H1 (cell line): Measurements from ENCODE around the gene SORD. TPM values are rescaled to one million over a fixed set of nuclear protein-coding genes. Genes with fewer than 3 reads are reported as not detected.

Experiments
- CTCF ChIA-PET: fragments of 300-600 bp; sonication (Branson Sonifier 250); formaldehyde crosslinking; loops from one replicate; lab custom pipeline; 2021; ENCODE audit not compliant: partially characterized antibody; lab: Charles Lee
- POLR2A ChIA-PET: fragments of 300-600 bp; sonication (Branson Sonifier 250); formaldehyde crosslinking; loops from one replicate; lab custom pipeline; 2021; ENCODE audit warnings: inconsistent platforms; ENCODE audit not compliant: partially characterized antibody; lab: Charles Lee
- DNase-seq, 2 experiments: peaks; one replicate each; pipeline versions ENCODE4 v3.0.0 to v3.0.0-alpha.2; 2010 to 2022; ENCODE audit warnings: low spot score in 2 of 2, low read depth in 1 of 2, mixed read lengths in 1 of 2
- FAIRE-seq: peaks from 2 replicates; lab custom pipeline; 2011; peaks lifted over from hg19 to GRCh38; lab: Jason Lieb, UNC
- H2AFZ ChIP-seq: 2 replicates; pipeline ENCODE4 v1.8.1; 2012; ENCODE audit warnings: low read length, inconsistent platforms
- H2AK5ac ChIP-seq: 2 replicates; pipeline ENCODE4 v1.6.1; 2013; ENCODE audit warnings: low read depth, low read length
- H2BK120ac ChIP-seq: replicated peaks from 2 replicates; pipeline ENCODE3; 2013; ENCODE audit warnings: low read depth, low read length, inconsistent platforms
- H2BK12ac ChIP-seq: 2 replicates; pipeline ENCODE4 v1.6.1; 2013; ENCODE audit warnings: low read depth, low read length
- H2BK15ac ChIP-seq: 2 replicates; pipeline ENCODE4 v1.6.1; 2013; ENCODE audit warnings: low read length
- H2BK20ac ChIP-seq: 2 replicates; pipeline ENCODE4 v1.6.1; 2013; ENCODE audit warnings: low read length
- H2BK5ac ChIP-seq: 2 replicates; pipeline ENCODE4 v1.6.1; 2013; ENCODE audit warnings: low read depth, low read length
- H3K14ac ChIP-seq: 2 replicates; pipeline ENCODE4 v1.6.1; 2013; ENCODE audit warnings: inconsistent platforms; ENCODE audit not compliant: insufficient read length
- H3K18ac ChIP-seq: 2 replicates; pipeline ENCODE4 v1.6.1; 2013; ENCODE audit warnings: low read length; ENCODE audit errors: extremely low read depth
- H3K23ac ChIP-seq: 2 replicates; pipeline ENCODE4 v1.6.1; 2013; ENCODE audit warnings: inconsistent platforms; ENCODE audit not compliant: insufficient read length
- H3K23me2 ChIP-seq: 2 replicates; pipeline ENCODE4 v1.6.1; 2013; ENCODE audit warnings: low read depth, low read length
- H3K27ac ChIP-seq: 2 replicates; pipeline ENCODE4 v1.6.1; 2011; ENCODE audit warnings: low read depth, low read length, inconsistent platforms
- H3K27me3 ChIP-seq, 4 experiments: replicated peaks in 1 of 4; 1 replicate in 1 of 4; 2 replicates in 3 of 4; pipeline versions ENCODE4 v1.6.1 to v1.8.1; 2011 to 2013; ENCODE audit warnings: low read length in 3 of 4, mild to moderate bottlenecking in 3 of 4, inconsistent platforms in 2 of 4, mixed read lengths in 2 of 4, moderate library complexity in 1 of 4; ENCODE audit not compliant: control insufficient read depth in 3 of 4, insufficient read depth in 3 of 4; ENCODE audit errors: extremely low read depth in 1 of 4
- H3K36me3 ChIP-seq, 4 experiments: 2 replicates each; pipeline versions ENCODE4 v1.6.1 to v1.8.1; 2011 to 2013; ENCODE audit warnings: mild to moderate bottlenecking in 4 of 4, low read length in 3 of 4, moderate library complexity in 2 of 4, control low read depth in 1 of 4, inconsistent platforms in 1 of 4; ENCODE audit not compliant: insufficient read depth in 4 of 4, control insufficient read depth in 2 of 4
- H3K4ac ChIP-seq: replicated peaks from 2 replicates; pipeline ENCODE3; 2013; ENCODE audit warnings: low read length, low read depth, mixed read lengths, inconsistent platforms; ENCODE audit not compliant: insufficient read length
- H3K4me1 ChIP-seq, 4 experiments: replicated peaks in 1 of 4; 1 replicate in 1 of 4; 2 replicates in 3 of 4; pipeline versions ENCODE4 v1.6.1 to v1.8.1; 2011 to 2013; ENCODE audit warnings: low read length in 3 of 4, inconsistent platforms in 2 of 4, mixed read lengths in 1 of 4; ENCODE audit not compliant: insufficient read depth in 4 of 4, control insufficient read depth in 3 of 4
- H3K4me2 ChIP-seq, 2 experiments: 2 replicates each; pipeline versions ENCODE4 v1.6.1 to v1.8.1; 2011 to 2013; ENCODE audit warnings: low read depth in 2 of 2, low read length in 2 of 2, control low read depth in 1 of 2, inconsistent platforms in 1 of 2, mild to moderate bottlenecking in 1 of 2; ENCODE audit not compliant: insufficient read depth in 1 of 2
- H3K4me3 ChIP-seq, 4 experiments: fragments of 200-600, 300-600 bp in 1 of 4; sonication (generic), shearing (Covaris generic), sonication (Bioruptor Twin) in 1 of 4; 2 replicates each; pipeline versions ENCODE4 v1.5.1 to v1.8.1; 2011 to 2016; ENCODE audit warnings: low read length in 4 of 4, low read depth in 3 of 4, control low read depth in 2 of 4, inconsistent platforms in 2 of 4, mild to moderate bottlenecking in 2 of 4, mixed read lengths in 1 of 4, moderate library complexity in 1 of 4; ENCODE audit not compliant: insufficient read depth in 2 of 4; ENCODE audit errors: extremely low read depth in 1 of 4
- H3K56ac ChIP-seq: replicated peaks from 2 replicates; pipeline ENCODE3; 2013; ENCODE audit warnings: low read depth, mild to moderate bottlenecking, mixed read lengths, low read length, inconsistent platforms; ENCODE audit not compliant: insufficient read length
- H3K79me1 ChIP-seq: 2 replicates; pipeline ENCODE4 v1.6.1; 2013; ENCODE audit warnings: low read depth, low read length, control low read depth
- H3K79me2 ChIP-seq, 2 experiments: 2 replicates each; pipeline versions ENCODE4 v1.6.1 to v1.8.1; 2012 to 2013; ENCODE audit warnings: low read length in 2 of 2, mild to moderate bottlenecking in 2 of 2, inconsistent platforms in 1 of 2; ENCODE audit not compliant: insufficient read depth in 2 of 2, control insufficient read depth in 1 of 2
- H3K9ac ChIP-seq, 4 experiments: replicated peaks in 1 of 4; 1 replicate in 1 of 4; 2 replicates in 3 of 4; pipeline versions ENCODE4 v1.6.1 to v1.8.1; 2011 to 2013; ENCODE audit warnings: low read depth in 3 of 4, low read length in 3 of 4, control low read depth in 2 of 4, mild to moderate bottlenecking in 2 of 4, moderate library complexity in 2 of 4, inconsistent platforms in 1 of 4; ENCODE audit errors: extremely low read depth in 1 of 4
- H3K9me3 ChIP-seq, 2 experiments: 2 replicates each; pipeline versions ENCODE4 v1.6.1 to v1.8.1; 2012 to 2013; ENCODE audit warnings: mild to moderate bottlenecking in 2 of 2, moderate library complexity in 2 of 2, control low read depth in 1 of 2, inconsistent platforms in 1 of 2, low read depth in 1 of 2, low read length in 1 of 2, mixed read lengths in 1 of 2; ENCODE audit not compliant: insufficient read depth in 2 of 2
- H4K20me1 ChIP-seq, 2 experiments: replicated peaks in 1 of 2; 2 replicates each; pipeline versions ENCODE3 to v1.8.1; 2011 to 2013; ENCODE audit warnings: inconsistent platforms in 2 of 2, low read length in 2 of 2, mild to moderate bottlenecking in 1 of 2; ENCODE audit not compliant: insufficient read depth in 2 of 2, control insufficient read depth in 1 of 2
- H4K5ac ChIP-seq: 2 replicates; pipeline ENCODE4 v1.6.1; 2013; ENCODE audit warnings: low read length, low read depth, mixed read lengths, inconsistent platforms; ENCODE audit not compliant: insufficient read length
- H4K8ac ChIP-seq: 2 replicates; pipeline ENCODE4 v1.8.0; 2013; ENCODE audit warnings: mild to moderate bottlenecking, moderate library complexity, low read length, inconsistent platforms; ENCODE audit not compliant: insufficient read depth; ENCODE audit errors: extremely low read depth
- H4K91ac ChIP-seq: replicated peaks from 2 replicates; pipeline ENCODE3; 2013; ENCODE audit warnings: low read length, mixed read lengths, inconsistent platforms; ENCODE audit not compliant: insufficient read length
- HDAC2 ChIP-seq, 2 experiments: fragments of 300-600 bp in 1 of 2; sonication (generic) in 1 of 2; IDR thresholded peaks; 2 replicates each; pipeline ENCODE4 v1.6.1; 2011 to 2012; ENCODE audit warnings: low read depth in 2 of 2, low read length in 2 of 2, mild to moderate bottlenecking in 2 of 2, moderate library complexity in 2 of 2, borderline replicate concordance in 1 of 2, inconsistent platforms in 1 of 2
- KDM1A ChIP-seq: fragments of 200-600, 300-600 bp; sonication (generic); IDR thresholded peaks from 2 replicates; pipeline ENCODE4 v1.7.1; 2016; ENCODE audit warnings: mild to moderate bottlenecking, low read length, borderline replicate concordance
- MAFK ChIP-seq: IDR thresholded peaks from 2 replicates; pipeline ENCODE4 v1.6.1; 2012; ENCODE audit warnings: low read depth, mild to moderate bottlenecking, improper control_type of control experiment, low read length
- TCF12 ChIP-seq: IDR thresholded peaks from 2 replicates; pipeline ENCODE4 v1.6.1; 2011; ENCODE audit warnings: low read depth, mild to moderate bottlenecking, low read length
- WGBS, 2 experiments: shearing (Covaris generic) in 1 of 2; methylation state at CpG; one replicate each; pipeline versions ENCODE4 v1.1.6 to v1.1.7; 2013 to 2015; ENCODE audit warnings: low lambda C conversion rate in 2 of 2, mixed read lengths in 2 of 2, inconsistent platforms in 1 of 2, low coverage in 1 of 2, missing lambda C conversion rate in 1 of 2; ENCODE audit not compliant: insufficient replicate concordance in 2 of 2, insufficient coverage in 1 of 2, insufficient read length in 1 of 2; ENCODE audit errors: extremely low coverage in 1 of 2, missing lambda C conversion rate in 1 of 2; 5-methylcytosine and 5-hydroxymethylcytosine counted together
- polyA plus RNA-seq, 7 experiments: library from polyadenylated mRNA; depleted of rRNA in 3 of 7; stranded (reverse) in 5 of 7; unstranded in 2 of 7; fragments of >200 nt in 5 of 7; fragments of 200-250 nt in 2 of 7; gene quantifications; 1 replicate in 5 of 7; 2 replicates in 1 of 7; 4 replicates in 1 of 7; pipeline versions ENCODE4 v1.2.1 to v1.2.3, GENCODE V29; 2011 to 2013; ENCODE audit warnings: missing spikeins in 2 of 7, mixed read lengths in 2 of 7
- total RNA-seq: library from RNA; stranded (reverse); fragmentation: NEBNext Ultra II Directional; extraction: Animal tissue kit (Norgen Biotek cat#: 25700); gene quantifications from 2 replicates; pipeline ENCODE4 v1.2.1, GENCODE V29; 2021
- TF ChIP-seq, protein P1 (sequence below): IDR thresholded peaks from 2 replicates; pipeline ENCODE4 v1.6.1; 2012; ENCODE audit warnings: low read length, inconsistent platforms

SORD gene
- total and polyA plus RNA-seq, 2 of the 8 experiments (the other 6 are each of a cell fraction or from before 2014, with no cell fraction given): 52.6 to 75.8 TPM

GRCh38 chr15:45023659-45024225 lies 747 bp downstream of the SORD start:
- CTCF ChIA-PET: interaction anchor here (0.5 to 2.3 kb wide), 4 partner anchors 12 to 359 kb away, joined by 3 to 19 read pairs (median 4); no protein-coding TSS in a partner anchor
- H4K20me1 ChIP-seq: peaks cover 0 to 3% of the 10 kb centered on the region in 2 experiments
- no peak overlapping the region for H4K8ac ChIP-seq
- no peak for TF ChIP-seq KDM1A
- TF ChIP-seq, protein P1, sequence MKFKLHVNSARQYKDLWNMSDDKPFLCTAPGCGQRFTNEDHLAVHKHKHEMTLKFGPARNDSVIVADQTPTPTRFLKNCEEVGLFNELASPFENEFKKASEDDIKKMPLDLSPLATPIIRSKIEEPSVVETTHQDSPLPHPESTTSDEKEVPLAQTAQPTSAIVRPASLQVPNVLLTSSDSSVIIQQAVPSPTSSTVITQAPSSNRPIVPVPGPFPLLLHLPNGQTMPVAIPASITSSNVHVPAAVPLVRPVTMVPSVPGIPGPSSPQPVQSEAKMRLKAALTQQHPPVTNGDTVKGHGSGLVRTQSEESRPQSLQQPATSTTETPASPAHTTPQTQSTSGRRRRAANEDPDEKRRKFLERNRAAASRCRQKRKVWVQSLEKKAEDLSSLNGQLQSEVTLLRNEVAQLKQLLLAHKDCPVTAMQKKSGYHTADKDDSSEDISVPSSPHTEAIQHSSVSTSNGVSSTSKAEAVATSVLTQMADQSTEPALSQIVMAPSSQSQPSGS: no peak
- TF ChIP-seq HDAC2 (IDR thresholded peaks at IDR 0.05; ENCODE audit: borderline replicate concordance in 1 of 2, low read depth in 2 of 2, low read length in 2 of 2): no peak
- peak; percentile 41; the same call in 1 of the 2 replicates for TF ChIP-seq MAFK
- TF ChIP-seq TCF12: no peak
- H3K79me1 ChIP-seq: peaks cover 3% of the 10 kb centered on the region; the same call in 1 of the 2 replicates
- H2BK5ac ChIP-seq: peak overlapping the region; percentile 95; the same call in 1 of the 2 replicates
- peaks cover 2 to 7% of the 10 kb centered on the region in 2 experiments; a peak in 1 of 4 replicates for H3K9me3 ChIP-seq
- H2AK5ac ChIP-seq: peak overlapping the region; percentile 85; the same call in 1 of the 2 replicates
- H3K36me3 ChIP-seq: 0 out of 8 replicates have a peak, but pooled peaks cover 0 to 3% (median 0%) of the 10 kb centered on the region in 4 experiments
- 0 out of 2 replicates have a peak overlapping the region, but pooled peaks have one; percentile 55 for H2BK12ac ChIP-seq
- FAIRE-seq: no peak
- H3K18ac ChIP-seq: peak overlapping the region; percentile 97
- 29% methylated on average over 4 of the region's 4 CpGs; no CpG with 5 or more reads in 1 of the 2 experiments for WGBS, 2 experiments
- H3K27ac ChIP-seq: 0 out of 2 replicates have a peak overlapping the region, but pooled peaks have one; percentile 72
- H3K4me1 ChIP-seq: peaks cover 5 to 10% (median 8%) of the 10 kb centered on the region in 4 experiments
- H3K27me3 ChIP-seq: no peaks in the 10 kb centered on the region; a peak in 1 of 7 replicates
- peak overlapping the region; percentile 31 for H2AFZ ChIP-seq
- H3K79me2 ChIP-seq: peaks cover 0 to 24% of the 10 kb centered on the region in 2 experiments; a peak in 2 of 4 replicates
- peak overlapping the region; percentile 88; the same call in 1 of the 2 replicates for H2BK15ac ChIP-seq
- H2BK120ac ChIP-seq: no peak overlapping the region
- H2BK20ac ChIP-seq: no peak overlapping the region
- no peak overlapping the region for H3K56ac ChIP-seq
- H3K23me2 ChIP-seq: peaks cover 9% of the 10 kb centered on the region
- H3K23ac ChIP-seq: no peak overlapping the region
- H3K9ac ChIP-seq: peak overlapping the region in 3 of 4 experiments; percentile 82 to 94 (median 88); a peak in 6 of 7 replicates
- H3K14ac ChIP-seq: no peak overlapping the region
- no peak for DNase-seq
- POLR2A ChIA-PET: interaction anchor here (0.7 to 2.7 kb wide), 10 partner anchors 11 to 121 kb away, joined by 3 to 10 read pairs (median 3); no protein-coding TSS in a partner anchor
- peak overlapping the region; percentile 74 to 98 for H3K4me2 ChIP-seq
- no peak overlapping the region for H4K5ac ChIP-seq
- H3K4me3 ChIP-seq: peak overlapping the region; percentile 64 to 92 (median 72)
- no peak overlapping the region for H3K4ac ChIP-seq
- no peak overlapping the region for H4K91ac ChIP-seq
